Neuron (in vitro differentiated cells): ENCODE measurements around the gene SLC2A1.

Experiments used
- H2AFZ ChIP-seq: one replicate; pipeline ENCODE4 v1.6.1; 2013; ENCODE audit warnings: low read depth, mild to moderate bottlenecking, inconsistent platforms, low read length, moderate library complexity
- H3K27me3 ChIP-seq: one replicate; pipeline ENCODE4 v1.6.1; 2013; ENCODE audit warnings: low read length; ENCODE audit not compliant: insufficient read depth
- H3K36me3 ChIP-seq: one replicate; pipeline ENCODE4 v1.6.1; 2013; ENCODE audit warnings: low read length; ENCODE audit not compliant: insufficient read depth
- H3K4me1 ChIP-seq: one replicate; pipeline ENCODE4 v1.6.1; 2013; ENCODE audit warnings: low read length; ENCODE audit not compliant: insufficient read depth
- H3K4me3 ChIP-seq: 2 replicates; pipeline ENCODE4 v1.5.1; 2013; ENCODE audit warnings: mild to moderate bottlenecking, low read length, moderate library complexity
- H3K9me3 ChIP-seq: one replicate; pipeline ENCODE4 v1.6.1; 2013; ENCODE audit warnings: low read length

Gene SLC2A1

GRCh38 chr1:42993502-42994136 is 35.0 kb upstream of the SLC2A1 start:
- H3K9me3 ChIP-seq: no peaks in the 10 kb centered on the region
- H3K4me3 ChIP-seq: no peak overlapping the region
- no peak overlapping the region for H2AFZ ChIP-seq
- no peaks in the 10 kb centered on the region for H3K36me3 ChIP-seq
- no peaks in the 10 kb centered on the region for H3K4me1 ChIP-seq
- H3K27me3 ChIP-seq: no peaks in the 10 kb centered on the region

- H3K9me3 ChIP-seq: no peaks in the 10 kb centered on the region
- H3K4me3 ChIP-seq: no peak overlapping the region
- no peaks in the 10 kb centered on the region for H3K27me3 ChIP-seq
- no peak overlapping the region for H2AFZ ChIP-seq
- H3K36me3 ChIP-seq: no peaks in the 10 kb centered on the region
- H3K4me1 ChIP-seq: no peaks in the 10 kb centered on the region
Observed at GRCh38 chr1:42992054-42992571, 33.4 kb upstream of the SLC2A1 start.

DNA sequence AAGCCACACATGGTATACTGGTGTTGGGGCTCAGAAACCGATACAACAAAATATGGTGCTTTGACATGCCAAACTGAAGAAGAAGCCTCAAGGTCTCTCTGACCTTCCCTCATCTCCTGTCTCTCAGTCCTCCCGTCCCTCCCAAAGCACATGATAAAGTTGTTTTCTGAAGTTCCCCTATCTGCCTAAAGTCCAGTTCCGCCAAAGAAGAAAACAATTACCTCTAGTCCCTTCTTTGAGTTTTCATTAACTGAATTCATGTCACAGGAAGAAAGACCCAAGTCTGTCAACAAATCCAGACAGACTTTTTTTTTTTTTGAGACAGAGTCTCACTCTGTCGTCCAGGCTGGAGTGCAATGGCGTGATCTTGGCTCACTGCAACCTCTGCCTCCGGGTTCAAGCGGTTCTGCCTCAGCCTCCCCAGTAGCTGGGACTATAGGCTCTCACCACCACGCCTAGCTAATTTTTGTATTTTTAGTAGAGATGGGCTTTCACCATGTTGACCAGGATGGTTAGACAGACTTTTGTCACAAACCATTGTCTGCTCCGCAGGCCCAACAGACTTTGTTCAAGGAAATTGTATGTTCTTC is 32.2 kb upstream of the SLC2A1 start:
- Histone ChIP-seq H3K4me3 (no peak overlapping the region), H3K36me3 (no peaks in the 10 kb centered on the region)

DNA sequence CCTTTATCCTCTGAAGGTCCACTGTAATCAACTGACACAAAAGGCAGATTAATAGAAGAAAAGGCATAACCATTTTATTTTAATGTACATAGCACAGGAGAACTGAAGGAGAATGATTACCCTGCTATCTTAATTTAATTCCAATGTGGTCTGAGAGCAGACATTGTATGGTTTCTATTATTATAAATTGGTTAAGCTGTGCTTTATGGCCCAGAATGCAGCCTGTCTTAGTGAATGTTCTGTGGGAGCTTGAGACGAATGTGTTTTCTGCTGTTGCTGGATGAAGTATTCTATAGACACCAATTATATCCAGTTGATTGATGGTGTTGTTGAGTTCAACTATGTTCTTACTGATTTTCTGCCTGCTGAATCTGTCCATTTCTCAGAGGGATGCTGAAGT is 25.0 kb upstream of the SLC2A1 start:
- Histone ChIP-seq H3K4me1 (peaks cover 9% of the 10 kb centered on the region), H3K9me3 (no peaks in the 10 kb centered on the region)

More for the DNA sequence above, 32.2 kb upstream of the SLC2A1 start:
- Histone ChIP-seq H3K4me1 (no peaks in the 10 kb centered on the region), H3K27me3 (no peaks in the 10 kb centered on the region), H3K9me3 (no peaks in the 10 kb centered on the region), H2AFZ (no peak overlapping the region)

GRCh38 chr1:42983253-42983652 is 24.6 kb upstream of the SLC2A1 start:
- H3K36me3 ChIP-seq: no peaks in the 10 kb centered on the region
- peaks cover 13% of the 10 kb centered on the region for H3K4me1 ChIP-seq
- H2AFZ ChIP-seq: no peak overlapping the region
- H3K27me3 ChIP-seq: no peaks in the 10 kb centered on the region
- no peaks in the 10 kb centered on the region for H3K9me3 ChIP-seq
- no peak overlapping the region for H3K4me3 ChIP-seq

More for the DNA sequence above, 25.0 kb upstream of the SLC2A1 start:
- H3K27me3 ChIP-seq: no peaks in the 10 kb centered on the region
- no peak overlapping the region for H3K4me3 ChIP-seq
- H2AFZ ChIP-seq: no peak overlapping the region
- no peaks in the 10 kb centered on the region for H3K36me3 ChIP-seq

GRCh38 chr1:42982641-42983040 is 24.0 kb upstream of the SLC2A1 start:
- H3K4me1 ChIP-seq: peaks cover 15% of the 10 kb centered on the region
- H2AFZ ChIP-seq: no peak overlapping the region
- no peaks in the 10 kb centered on the region for H3K27me3 ChIP-seq
- H3K9me3 ChIP-seq: no peaks in the 10 kb centered on the region
- H3K36me3 ChIP-seq: no peaks in the 10 kb centered on the region
- no peak overlapping the region for H3K4me3 ChIP-seq

GRCh38 chr1:42981871-42982270 is 23.2 kb upstream of the SLC2A1 start:
- H2AFZ ChIP-seq: no peak overlapping the region
- no peaks in the 10 kb centered on the region for H3K9me3 ChIP-seq
- H3K36me3 ChIP-seq: no peaks in the 10 kb centered on the region
- no peak overlapping the region for H3K4me3 ChIP-seq
- H3K27me3 ChIP-seq: no peaks in the 10 kb centered on the region
- H3K4me1 ChIP-seq: peaks cover 15% of the 10 kb centered on the region

DNA sequence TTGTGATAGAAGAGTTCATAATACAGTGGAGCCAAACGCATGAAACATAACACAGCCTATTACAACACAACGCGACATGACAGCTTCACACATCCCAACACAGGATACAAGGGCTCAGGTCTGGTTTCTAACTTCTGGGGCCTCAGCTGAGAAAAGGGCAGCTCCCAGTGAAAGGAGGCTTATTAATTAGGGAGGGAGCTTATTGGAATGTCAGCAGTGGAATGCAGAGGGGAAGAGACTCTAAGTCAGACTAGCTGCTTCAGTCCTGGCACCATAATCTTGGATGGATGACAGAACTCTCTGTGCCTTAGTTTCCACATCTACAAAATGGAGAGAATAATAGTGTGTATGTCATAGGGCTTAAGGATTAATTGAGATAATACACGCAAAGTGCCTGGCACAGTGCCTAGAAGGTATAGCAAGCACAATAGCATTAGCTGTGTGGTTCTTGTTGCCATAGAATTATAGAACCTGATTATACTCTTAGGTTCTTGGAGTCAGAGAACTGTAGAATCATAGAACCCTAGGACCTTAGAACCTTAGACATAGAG is 22.7 kb upstream of the SLC2A1 start:
- Histone ChIP-seq H3K27me3 (no peaks in the 10 kb centered on the region), H3K9me3 (no peaks in the 10 kb centered on the region), H3K36me3 (no peaks in the 10 kb centered on the region), H2AFZ (no peak overlapping the region), H3K4me3 (no peak overlapping the region), H3K4me1 (peaks cover 15% of the 10 kb centered on the region)

- H3K4me1 ChIP-seq: peaks cover 23% of the 10 kb centered on the region
- no peaks in the 10 kb centered on the region for H3K9me3 ChIP-seq
- H3K4me3 ChIP-seq: no peak overlapping the region
- H3K36me3 ChIP-seq: no peaks in the 10 kb centered on the region
- H2AFZ ChIP-seq: no peak overlapping the region
- no peaks in the 10 kb centered on the region for H3K27me3 ChIP-seq
Observed at GRCh38 chr1:42979896-42980800, 21.5 kb upstream of the SLC2A1 start.

DNA sequence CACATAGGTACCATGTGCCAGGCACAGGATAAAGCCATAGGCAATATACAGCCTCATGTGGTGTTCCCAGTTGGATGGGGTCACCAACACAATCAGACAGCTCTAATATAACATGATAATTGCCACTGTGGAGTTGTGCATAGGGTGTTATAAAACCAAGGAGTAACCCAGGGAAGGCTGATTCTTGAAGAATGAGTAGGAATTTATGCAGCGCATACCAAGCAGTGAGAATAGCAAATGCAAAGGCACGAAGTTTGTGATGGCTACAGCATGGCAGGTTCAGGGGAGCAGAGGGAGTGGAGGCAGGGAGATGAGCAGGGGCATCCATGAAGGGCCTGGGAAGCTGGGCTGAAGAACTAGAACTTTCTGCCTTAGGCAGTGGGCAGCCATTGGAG is 20.4 kb upstream of the SLC2A1 start:
- no peaks in the 10 kb centered on the region for H3K27me3 ChIP-seq
- peaks cover 25% of the 10 kb centered on the region for H3K4me1 ChIP-seq
- H3K4me3 ChIP-seq: no peak overlapping the region
- no peak overlapping the region for H2AFZ ChIP-seq
- H3K36me3 ChIP-seq: no peaks in the 10 kb centered on the region
- no peaks in the 10 kb centered on the region for H3K9me3 ChIP-seq

GRCh38 chr1:42978317-42979035 is 19.8 kb upstream of the SLC2A1 start:
- Histone ChIP-seq H3K4me1 (peaks cover 28% of the 10 kb centered on the region), H2AFZ (no peak overlapping the region), H3K36me3 (no peaks in the 10 kb centered on the region), H3K4me3 (no peak overlapping the region), H3K27me3 (no peaks in the 10 kb centered on the region), H3K9me3 (no peaks in the 10 kb centered on the region)

DNA sequence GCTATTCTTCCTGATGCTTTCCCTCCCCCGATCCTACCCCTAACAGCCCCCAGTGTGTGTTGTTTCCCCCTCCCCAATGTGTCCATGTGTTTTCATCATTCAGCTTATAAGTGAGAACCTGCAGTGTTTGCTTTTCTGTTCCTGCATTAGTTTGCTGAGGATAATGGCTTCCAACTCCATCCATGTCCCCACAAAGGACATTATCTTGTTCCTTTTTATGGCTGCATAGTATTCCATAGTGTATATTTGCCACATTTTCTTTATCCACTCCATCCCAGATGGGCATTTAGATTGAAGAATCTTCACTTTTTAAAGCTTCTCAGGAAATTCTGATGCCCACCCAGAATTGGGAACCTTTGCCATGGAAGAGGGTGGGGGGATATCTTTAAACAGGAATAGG is 19.0 kb upstream of the SLC2A1 start:
- Histone ChIP-seq H3K4me1 (peaks cover 33% of the 10 kb centered on the region), H3K4me3 (no peak overlapping the region), H2AFZ (no peak overlapping the region), H3K27me3 (no peaks in the 10 kb centered on the region), H3K9me3 (no peaks in the 10 kb centered on the region), H3K36me3 (no peaks in the 10 kb centered on the region)
